GM21737 (cell line): ENCODE results near the gene PPP2R5C.
"Not testable (repeated sequence)": the region's sequence is repeated elsewhere in the genome, so short reads cannot be mapped to it uniquely, and the experiment has no call there.

Experiments used
- ATAC-seq: cut with Tn5 transposase; IDR thresholded peaks from one replicate; pipeline ENCODE4 v1.9.1; 2021; ENCODE audit warnings: mild to moderate bottlenecking, moderate library complexity; ENCODE audit not compliant: unreplicated experiment

PPP2R5C gene

GRCh38 chr14:101780390-101780789, 18.9 kb downstream of the PPP2R5C start:
- no peak for ATAC-seq

GRCh38 chr14:101780887-101781239, 19.4 kb downstream of the PPP2R5C start:
- no peak for ATAC-seq

DNA sequence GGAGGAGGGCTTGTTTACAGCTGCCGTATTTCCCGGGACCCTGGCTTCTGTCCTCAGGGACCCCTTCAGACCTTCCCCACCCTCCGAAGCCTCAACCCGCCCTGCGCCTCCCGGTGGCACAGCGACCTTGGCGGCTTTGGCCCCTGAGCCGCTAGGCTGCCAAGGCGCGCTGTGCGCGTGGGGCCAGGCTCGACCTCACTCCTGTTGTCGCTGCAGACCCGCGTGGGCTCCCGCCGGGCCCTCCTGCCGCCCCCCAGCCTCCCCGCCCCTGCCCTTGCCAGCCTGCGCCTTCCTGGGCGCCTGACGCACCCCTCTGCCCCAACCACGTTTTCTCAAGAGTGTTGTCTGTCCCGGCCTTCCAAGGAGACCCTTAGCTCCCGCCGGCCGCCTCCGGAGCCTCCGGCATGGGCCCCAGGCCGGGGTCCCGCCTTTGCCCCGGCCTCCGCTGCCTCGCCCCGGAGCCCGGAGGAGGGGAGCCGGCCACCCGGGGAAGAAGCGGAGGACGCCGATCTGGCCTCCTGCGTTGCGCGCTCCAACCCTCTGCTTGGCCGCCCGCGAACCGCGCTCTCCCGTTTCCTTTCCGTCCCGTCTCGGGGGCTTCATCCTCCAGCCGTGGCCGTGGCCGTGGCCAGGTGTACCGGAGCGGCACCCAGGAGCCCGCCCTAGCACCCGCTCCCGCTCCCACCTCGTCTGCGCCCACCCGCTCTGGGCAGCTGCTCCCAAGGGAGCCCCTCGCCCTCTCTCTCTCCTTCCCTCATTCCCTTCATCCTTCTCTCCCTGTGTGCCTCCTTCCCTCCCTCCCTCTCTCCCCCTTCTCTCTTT, 19.9 kb downstream of the PPP2R5C start:
- no peak for ATAC-seq

DNA sequence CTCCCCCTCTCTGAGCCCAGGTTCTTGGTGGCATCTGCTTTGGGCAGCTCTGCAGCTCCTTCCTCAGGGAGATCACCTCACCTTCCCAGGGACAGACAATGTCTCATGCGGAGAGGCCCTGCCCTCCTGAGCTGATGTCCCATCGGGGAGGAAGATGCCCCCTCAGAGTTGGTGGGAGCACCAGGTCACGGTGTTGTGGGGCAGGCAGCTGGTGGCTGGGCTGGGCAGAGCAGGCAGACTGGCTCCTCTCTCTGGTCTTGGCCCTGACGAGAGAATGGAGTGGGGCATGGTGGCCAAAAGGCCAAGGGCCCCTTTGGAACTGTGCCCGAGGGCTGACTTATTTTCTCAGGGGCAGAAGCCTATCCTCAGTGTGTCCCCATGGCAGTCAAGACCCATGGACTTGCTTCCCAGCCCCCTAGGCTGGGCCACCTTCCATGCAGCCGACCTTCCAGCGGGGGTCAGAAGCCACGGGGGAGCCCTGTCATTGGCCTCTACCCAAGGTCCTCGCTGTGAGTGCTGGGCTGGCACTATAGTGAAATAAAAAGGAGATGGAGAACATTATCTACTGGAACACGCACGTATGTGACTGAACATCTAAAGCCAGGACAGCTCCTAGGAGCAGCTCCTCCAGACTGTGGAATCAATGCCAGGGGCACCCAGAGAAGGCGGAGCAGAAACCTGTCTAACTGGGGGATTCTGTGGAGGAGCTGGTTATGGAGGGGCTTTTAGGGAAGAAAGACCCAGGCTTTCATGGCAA, 21.9 kb downstream of the PPP2R5C start:
- ATAC-seq = no peak

DNA sequence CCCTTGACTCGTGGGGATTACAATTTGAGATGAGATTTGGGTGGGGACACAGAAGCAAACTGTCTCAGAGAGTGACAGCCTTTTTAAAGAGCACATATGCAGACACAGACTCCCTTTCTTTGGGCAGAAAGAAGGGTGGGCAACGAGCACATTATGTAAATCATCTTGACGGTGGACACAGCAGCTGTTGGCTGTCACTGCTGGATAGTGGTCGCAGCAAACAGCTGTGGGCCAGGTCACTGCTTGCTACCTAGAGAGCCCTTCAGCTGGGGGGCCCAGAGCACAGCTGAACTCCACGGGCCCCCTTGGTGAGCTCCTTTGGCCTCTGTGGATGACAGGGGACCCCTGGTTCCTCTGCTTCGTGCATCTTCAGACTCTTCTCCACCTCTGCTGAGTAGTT, 23.1 kb downstream of the PPP2R5C start:
- ATAC-seq = no peak

- no peak for ATAC-seq
Observed at GRCh38 chr14:101788016-101788635, 26.6 kb downstream of the PPP2R5C start.

- no peak for ATAC-seq
Observed at GRCh38 chr14:101789222-101789621, 27.7 kb downstream of the PPP2R5C start.

DNA sequence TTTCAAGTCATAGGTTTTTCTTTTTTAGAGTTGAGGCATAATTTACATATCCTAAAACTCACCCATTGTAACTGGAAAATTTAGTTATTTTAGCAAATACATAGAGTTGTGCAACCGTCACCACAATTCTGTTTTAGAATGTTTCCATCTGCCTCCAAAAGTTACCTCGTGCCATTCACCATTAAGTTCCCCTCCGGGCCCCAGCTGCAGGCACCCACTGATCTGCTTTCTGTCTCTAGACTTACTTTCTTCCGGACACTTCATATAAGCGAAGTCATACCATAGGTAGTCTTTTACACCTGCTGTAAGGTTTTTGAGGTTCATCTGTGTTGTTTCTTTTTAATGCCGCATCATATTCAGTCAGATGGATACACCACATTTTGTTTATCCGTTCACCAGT, 28.7 kb downstream of the PPP2R5C start:
- no peak for ATAC-seq

- ATAC-seq = no peak
Observed at GRCh38 chr14:101791919-101792572, 30.5 kb downstream of the PPP2R5C start.

GRCh38 chr14:101796016-101796415, 34.5 kb downstream of the PPP2R5C start:
- no peak for ATAC-seq

GRCh38 chr14:101796479-101796878, 35.0 kb downstream of the PPP2R5C start:
- ATAC-seq = no peak

DNA sequence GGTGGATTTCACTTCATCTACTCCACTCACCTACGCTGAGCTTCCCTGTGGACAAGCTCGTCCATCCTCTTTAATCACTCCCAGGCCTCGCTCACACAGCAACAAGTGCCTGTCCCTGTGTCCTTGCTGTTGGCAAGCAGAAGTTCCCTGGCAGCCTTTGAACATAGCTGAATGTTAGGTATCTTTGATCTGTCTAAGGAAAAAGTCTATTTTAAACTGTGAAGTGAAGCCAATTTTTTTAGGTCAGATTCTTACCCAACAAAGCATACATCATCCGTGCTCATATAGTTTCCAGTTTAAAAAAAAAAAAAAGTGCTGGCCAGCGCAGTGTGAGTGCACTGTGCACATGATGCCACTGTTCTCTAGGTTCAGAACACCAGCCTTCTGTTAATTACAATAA, 36.3 kb downstream of the PPP2R5C start:
- no peak for ATAC-seq

DNA sequence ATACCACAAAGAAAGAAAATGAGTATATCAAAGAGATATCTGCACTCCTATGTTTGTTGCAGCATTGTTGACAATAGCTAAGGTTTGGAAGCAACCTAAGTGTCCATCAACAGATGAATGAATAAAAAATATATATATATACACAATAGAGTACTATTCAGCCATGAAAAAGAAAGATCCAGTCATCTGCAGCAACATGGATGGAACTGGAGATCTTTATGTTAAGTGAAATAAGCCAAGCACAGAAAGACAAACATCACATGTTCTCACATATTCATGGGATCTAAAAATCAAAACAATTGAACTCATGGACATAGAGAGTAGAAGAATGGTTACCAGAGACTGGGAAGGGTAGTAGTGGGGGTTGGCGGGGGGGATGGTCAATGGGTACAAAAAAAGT, 42.9 kb downstream of the PPP2R5C start:
- not testable (repeated sequence) for ATAC-seq

DNA sequence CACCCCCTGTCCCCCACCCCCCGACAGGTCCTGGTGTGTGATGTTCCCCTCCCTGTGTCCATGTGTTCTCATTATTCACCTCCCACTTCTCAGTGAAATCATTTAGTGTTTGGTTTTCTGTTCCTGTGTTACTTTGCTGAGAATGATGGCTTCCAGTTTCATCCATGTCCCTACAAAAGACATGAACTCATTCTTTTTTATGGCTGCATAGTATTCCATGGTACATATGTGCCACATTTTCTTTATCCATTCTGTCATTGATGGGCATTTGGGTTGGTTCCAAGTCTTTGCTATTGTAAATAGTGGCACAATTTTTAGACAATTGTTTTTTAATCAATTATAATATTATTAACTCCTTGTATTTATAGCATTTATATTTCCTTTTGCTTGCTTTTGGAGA, 44.7 kb downstream of the PPP2R5C start:
- ATAC-seq = not testable (repeated sequence)

- ATAC-seq = no peak
Observed at GRCh38 chr14:101808020-101808641, 46.6 kb downstream of the PPP2R5C start.

GRCh38 chr14:101808894-101809670, 47.6 kb downstream of the PPP2R5C start:
- ATAC-seq = no peak

DNA sequence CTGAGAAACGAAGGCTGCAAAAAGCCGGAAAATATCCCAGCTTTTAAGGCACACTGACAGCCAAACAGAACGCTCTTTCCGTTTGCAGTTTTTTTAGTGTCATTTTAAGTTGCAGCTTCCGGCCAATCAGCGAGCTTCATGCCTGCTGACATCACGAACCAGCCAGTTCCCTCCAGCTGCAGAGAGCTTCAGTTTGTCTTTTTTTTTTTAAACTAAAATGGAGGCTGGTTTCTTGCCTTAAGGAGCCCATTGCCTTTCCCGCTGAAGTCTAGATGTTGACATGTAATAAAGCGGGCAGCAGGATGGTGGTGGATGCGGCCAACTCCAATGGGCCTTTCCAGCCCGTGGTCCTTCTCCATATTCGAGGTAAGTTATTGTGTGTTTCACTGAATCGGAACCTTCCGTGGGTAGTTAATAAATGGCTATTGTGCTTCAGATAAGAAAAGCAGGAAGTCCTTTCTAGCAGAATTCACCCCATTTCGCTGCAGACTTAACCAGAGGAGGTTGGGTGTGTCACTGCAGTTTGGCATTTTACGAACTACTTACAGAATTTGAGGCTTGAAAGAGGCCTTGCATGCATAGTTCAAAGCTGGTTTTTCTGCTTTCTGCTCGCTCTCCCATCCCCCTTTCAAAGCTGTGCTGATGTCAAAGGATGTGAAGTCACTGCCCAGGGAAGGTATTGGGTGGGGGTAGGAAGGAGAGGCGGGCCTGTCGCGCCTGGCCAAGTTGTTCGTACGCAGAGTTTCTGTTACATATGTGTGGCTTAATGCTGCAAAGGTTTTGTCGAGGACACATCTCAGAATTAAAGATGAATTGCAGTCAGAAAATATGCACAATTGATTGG, 48.4 kb downstream of the PPP2R5C start:
- peak; percentile 81 for ATAC-seq

- no peak for ATAC-seq
Observed at GRCh38 chr14:101810897-101811621, 49.5 kb downstream of the PPP2R5C start.

DNA sequence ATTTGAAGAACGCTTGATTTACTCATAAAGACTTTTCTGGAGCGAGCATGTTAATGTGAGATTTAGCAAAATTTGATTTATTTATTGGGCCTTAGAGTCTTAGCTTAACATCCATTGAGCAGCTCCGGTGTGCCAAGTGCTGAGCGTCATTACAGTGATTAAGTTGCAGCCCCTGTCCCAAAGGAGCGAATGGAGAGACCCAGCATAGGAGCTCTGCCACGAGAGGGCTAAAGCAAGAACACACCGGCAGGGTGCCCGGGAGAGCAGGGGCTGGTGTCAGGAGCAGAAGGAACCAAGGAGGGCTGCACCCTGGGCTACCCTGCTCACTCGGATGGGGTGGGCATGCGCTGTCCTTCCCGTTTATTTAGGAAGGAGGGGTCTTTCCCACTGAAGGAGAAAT, 50.6 kb downstream of the PPP2R5C start:
- ATAC-seq = no peak
